K562 (cell line): ENCODE data around the gene LDAF1. TPM values are rescaled to one million over a fixed set of nuclear protein-coding genes. Genes with fewer than 3 reads are reported as not detected.

ENCODE experiments used
- BMI1 ChIP-seq: fragments of 150-350 bp; IDR thresholded peaks from 2 replicates; pipeline ENCODE4 v1.6.1; 2014; ENCODE audit warnings: low read length
- HMBOX1 ChIP-seq: sonication (generic); IDR thresholded peaks from 2 replicates; pipeline ENCODE4 v1.6.1; 2016
- HOXB6 ChIP-seq: fragments of 250-450 bp; sonication (Bioruptor Pico); IDR thresholded peaks from 2 replicates; pipeline ENCODE4 v1.5.1; 2022; ENCODE audit warnings: mild to moderate bottlenecking, borderline replicate concordance
- ILF3 ChIP-seq: fragments of 450-650 bp; IDR thresholded peaks from 2 replicates; pipeline ENCODE4 v1.6.1; 2018; ENCODE audit warnings: antibody characterized with exemption, mild to moderate bottlenecking, moderate library complexity, borderline replicate concordance
- KAT8 ChIP-seq: fragments of 450-650 bp; IDR thresholded peaks from 2 replicates; pipeline ENCODE4 v1.6.1; 2016; ENCODE audit warnings: low read depth, mild to moderate bottlenecking
- PHB2 ChIP-seq: fragments of 450-650 bp; IDR thresholded peaks from 2 replicates; pipeline ENCODE4 v1.6.1; 2017; ENCODE audit warnings: low read depth
- RAD51 ChIP-seq: fragments of 450-650 bp; IDR thresholded peaks from 2 replicates; pipeline ENCODE4 v1.7.1; 2016; ENCODE audit warnings: low read depth, mild to moderate bottlenecking, borderline replicate concordance
- RBM15 ChIP-seq: fragments of 200-400 bp; formaldehyde crosslinking; IDR thresholded peaks from 2 replicates; pipeline ENCODE4 v1.6.1; 2018; ENCODE audit warnings: mild to moderate bottlenecking, low read length, moderate library complexity; ENCODE audit not compliant: insufficient read depth
- RCOR1 ChIP-seq, 2 experiments: IDR thresholded peaks; 2 replicates each; pipeline ENCODE4 v1.6.1; 2012; ENCODE audit warnings: low read depth in 2 of 2, low read length in 2 of 2, borderline replicate concordance in 1 of 2, improper control_type of control experiment in 1 of 2
- YBX1 ChIP-seq: fragments of 450-650 bp; IDR thresholded peaks from 2 replicates; pipeline ENCODE4 v1.7.1; 2016; ENCODE audit warnings: mild to moderate bottlenecking
- ZBTB11 ChIP-seq, 3 experiments: fragments of 200-800 bp in 1 of 3; fragments of 250-450 bp in 1 of 3; fragments of 450-650 bp in 1 of 3; sonication (Bioruptor Pico) in 1 of 3; sonication (Bioruptor generic) in 1 of 3; formaldehyde crosslinking in 1 of 3; IDR thresholded peaks; 2 replicates each; pipeline versions ENCODE4 v1.6.1 to v1.8.0; 2016 to 2022; ENCODE audit warnings: mild to moderate bottlenecking in 2 of 3, missing genetic modification characterization in 2 of 3, missing compliant biosample characterization in 1 of 3, moderate library complexity in 1 of 3
- ZBTB43 ChIP-seq: sonication (generic); formaldehyde crosslinking; IDR thresholded peaks from 2 replicates; pipeline ENCODE4 v1.8.0; 2023; ENCODE audit warnings: mild to moderate bottlenecking, missing genetic modification reagents
- ZFP91 ChIP-seq: sonication (generic); formaldehyde crosslinking; IDR thresholded peaks from 2 replicates; pipeline ENCODE4 v1.8.0; 2022; ENCODE audit warnings: mild to moderate bottlenecking, missing genetic modification reagents
- ZNF3 ChIP-seq: fragments of 250-450 bp; sonication (Bioruptor Pico); IDR thresholded peaks from 2 replicates; pipeline ENCODE4 v1.5.0; 2021; ENCODE audit warnings: mild to moderate bottlenecking, moderate library complexity
- ZNF316 ChIP-seq: fragments of 450-650 bp; IDR thresholded peaks from 2 replicates; pipeline ENCODE4 v1.6.1; 2016
- ZNF395 ChIP-seq: fragments of 200-800 bp; sonication (Bioruptor generic); IDR thresholded peaks from 2 replicates; pipeline ENCODE4 v1.6.1; 2017; ENCODE audit warnings: missing genetic modification characterization, missing compliant biosample characterization
- ZNF644 ChIP-seq: fragments of 200-800 bp; sonication (Bioruptor generic); IDR thresholded peaks from 2 replicates; pipeline ENCODE4 v1.6.1; 2016; ENCODE audit warnings: low read depth, missing genetic modification characterization, missing compliant biosample characterization
- polyA plus RNA-seq, 8 experiments: library from polyadenylated mRNA; depleted of rRNA in 4 of 8; stranded (reverse) in 5 of 8; unstranded in 3 of 8; fragments of >200 nt; fragmentation: Nextera tagmentation in 2 of 8; fragmentation: Illumina TruSeq in 1 of 8; extraction: Ambion mirVana in 2 of 8; extraction: Trizol in 1 of 8; gene quantifications; 2 replicates each; pipeline versions ENCODE4 v1.2.1 to v1.2.3, GENCODE V29; 2011 to 2014; ENCODE audit warnings: inconsistent platforms in 1 of 8, missing spikeins in 1 of 8
- total RNA-seq, 7 experiments: library from RNA; depleted of rRNA in 6 of 7; stranded (reverse); fragments of >200 nt in 6 of 7; fragmentation: Illumina TruSeq in 2 of 7; extraction: Trizol in 2 of 7; gene quantifications; 2 replicates each; pipeline versions ENCODE4 v1.2.1 to v1.2.3, GENCODE V29; 2011 to 2021; ENCODE audit warnings: low replicate concordance in 1 of 7

LDAF1 gene
- total and polyA plus RNA-seq, 9 of the 15 experiments (the other 6 are each of a cell fraction or from before 2014, with no cell fraction given) = 7.0 to 20.1 (median 12.5) TPM

- no peak for TF ChIP-seq ZNF3 (CRISPR knock-in tag)
- TF ChIP-seq ZNF395 (CRISPR knock-in tag) = no peak
- TF ChIP-seq ILF3 = no peak
- TF ChIP-seq BMI1 = no peak
- no peak for TF ChIP-seq RAD51
- TF ChIP-seq ZFP91 = no peak
- no peak for TF ChIP-seq ZBTB11 (CRISPR knock-in tag; IDR thresholded peaks at IDR 0.05)
- TF ChIP-seq RBM15 = no peak
- TF ChIP-seq HMBOX1 = no peak
- TF ChIP-seq YBX1 = no peak
- no peak for TF ChIP-seq ZBTB43 (CRISPR knock-in tag)
- TF ChIP-seq HOXB6 = no peak
- no peak for TF ChIP-seq ZNF316
- no peak for TF ChIP-seq PHB2
- 0 out of 2 replicates have a peak, but pooled peaks have one; percentile 25 for TF ChIP-seq ZNF644 (tag)
- TF ChIP-seq RCOR1 (IDR thresholded peaks at IDR 0.05; ENCODE audit: borderline replicate concordance in 1 of 2, low read depth in 2 of 2, low read length in 2 of 2) = peak in 1 of 2 experiments; percentile 67; a peak in 2 of 4 replicates
- TF ChIP-seq KAT8 = no peak
Observed at GRCh38 chr16:21203155-21203797, 44.8 kb downstream of the LDAF1 start (continued).
